Superior temporal gyrus (tissue), 1 donor: Measurements from ENCODE around the gene EYA2.
"Not testable (repeated sequence)": the region's sequence is repeated elsewhere in the genome, so short reads cannot be mapped to it uniquely, and the experiment has no call there.

ENCODE experiments used
- DNase-seq: peaks from one replicate; pipeline ENCODE4 v3.0.0-alpha.2; 2016; ENCODE audit errors: extremely low spot score

The EYA2 gene

DNA sequence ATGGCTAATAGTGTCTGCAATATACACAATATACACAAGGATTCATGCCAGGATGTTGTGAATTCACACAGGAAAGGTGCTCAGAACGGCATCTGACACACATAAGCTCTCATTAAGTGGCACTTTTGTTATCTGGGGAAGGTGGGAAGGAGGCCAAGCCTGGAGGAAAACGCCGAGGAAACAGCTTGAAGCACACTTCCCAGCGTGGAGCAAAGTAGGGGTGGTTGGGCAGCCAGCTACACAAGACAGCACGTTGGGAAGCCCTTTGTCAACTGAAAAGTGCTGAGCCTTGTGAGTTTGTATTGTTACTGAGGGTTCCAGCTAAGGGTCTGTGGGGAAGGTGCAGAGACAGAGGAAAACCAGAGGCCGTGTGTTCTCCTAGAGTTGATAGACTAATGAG is 280.9 kb downstream of the EYA2 start:
- no peak for DNase-seq

DNA sequence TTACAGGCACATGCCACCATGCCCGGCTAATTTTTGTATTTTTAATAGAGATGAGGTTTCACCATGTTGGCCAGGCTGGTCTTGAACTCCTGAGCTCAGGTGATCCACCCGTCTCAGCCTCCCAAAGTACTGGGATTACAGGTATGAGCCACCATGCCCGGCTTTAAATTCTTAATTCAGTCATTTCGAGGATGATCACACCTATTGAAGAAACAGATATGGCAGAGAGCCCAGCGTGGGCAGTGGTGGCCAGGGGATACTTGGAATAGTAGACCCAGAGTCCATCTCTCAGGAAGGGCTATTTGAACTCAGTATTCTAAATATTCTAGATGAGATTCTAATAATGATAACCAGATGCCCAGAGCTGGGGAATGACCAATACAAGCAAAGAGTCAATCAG is 281.6 kb downstream of the EYA2 start:
- not testable (repeated sequence) for DNase-seq

DNA sequence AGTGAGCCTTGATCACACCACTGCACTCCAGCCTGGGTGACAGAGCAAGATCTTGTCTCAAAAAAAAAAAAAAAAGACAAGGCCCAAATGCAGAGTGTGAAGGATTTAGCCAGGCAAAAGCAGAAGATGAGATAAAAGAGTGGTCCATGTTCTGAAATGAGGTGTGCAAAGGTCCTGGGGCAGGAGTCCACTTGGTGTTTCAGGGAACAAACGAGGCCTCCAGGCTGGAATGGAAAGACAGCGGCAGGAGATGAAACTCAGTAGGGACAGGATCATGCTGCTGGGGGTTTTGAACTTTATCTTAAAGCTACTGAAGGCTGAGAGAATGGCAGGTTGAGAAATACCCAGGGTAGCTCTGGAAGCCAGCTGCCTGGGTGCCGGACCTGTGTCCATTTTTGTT is 283.6 kb downstream of the EYA2 start:
- DNase-seq, result no peak

DNA sequence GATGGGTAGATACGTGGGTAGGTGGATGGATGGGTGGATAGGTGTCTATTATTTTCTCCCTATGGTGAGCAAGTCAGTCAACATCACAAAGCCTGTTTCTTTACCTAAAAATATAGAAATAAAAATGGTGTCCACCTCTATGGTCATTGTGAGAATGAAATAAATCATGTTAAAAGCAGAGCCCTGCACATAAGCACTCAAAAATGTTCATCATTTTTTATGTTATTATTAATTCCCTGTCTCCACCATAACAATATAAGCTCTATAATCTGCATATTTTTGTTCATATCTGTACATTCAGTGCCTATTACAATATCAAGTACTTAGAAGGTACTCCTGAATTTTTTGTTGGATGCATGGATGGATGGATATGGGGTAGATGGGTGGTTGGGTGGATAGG is 284.2 kb downstream of the EYA2 start:
- DNase-seq, result no peak

DNA sequence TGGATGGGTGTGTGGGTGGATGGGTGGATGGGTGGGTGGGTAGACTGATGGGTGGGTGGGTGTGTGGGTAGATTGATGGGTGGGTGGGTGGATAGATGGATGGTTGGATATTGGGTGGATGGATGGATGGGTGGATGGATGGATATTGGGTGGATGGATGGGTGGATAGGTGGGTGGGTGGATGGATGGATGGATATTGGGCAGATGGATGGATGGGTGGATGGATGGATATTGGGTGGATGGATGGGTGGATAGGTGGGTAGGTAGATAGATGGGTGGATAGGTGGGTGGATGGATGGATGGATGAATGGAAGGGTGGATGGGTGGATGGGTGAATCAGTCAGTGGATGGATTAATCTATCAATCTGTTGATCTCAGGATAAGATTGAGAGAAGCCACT is 284.6 kb downstream of the EYA2 start:
- DNase-seq, result no peak

DNA sequence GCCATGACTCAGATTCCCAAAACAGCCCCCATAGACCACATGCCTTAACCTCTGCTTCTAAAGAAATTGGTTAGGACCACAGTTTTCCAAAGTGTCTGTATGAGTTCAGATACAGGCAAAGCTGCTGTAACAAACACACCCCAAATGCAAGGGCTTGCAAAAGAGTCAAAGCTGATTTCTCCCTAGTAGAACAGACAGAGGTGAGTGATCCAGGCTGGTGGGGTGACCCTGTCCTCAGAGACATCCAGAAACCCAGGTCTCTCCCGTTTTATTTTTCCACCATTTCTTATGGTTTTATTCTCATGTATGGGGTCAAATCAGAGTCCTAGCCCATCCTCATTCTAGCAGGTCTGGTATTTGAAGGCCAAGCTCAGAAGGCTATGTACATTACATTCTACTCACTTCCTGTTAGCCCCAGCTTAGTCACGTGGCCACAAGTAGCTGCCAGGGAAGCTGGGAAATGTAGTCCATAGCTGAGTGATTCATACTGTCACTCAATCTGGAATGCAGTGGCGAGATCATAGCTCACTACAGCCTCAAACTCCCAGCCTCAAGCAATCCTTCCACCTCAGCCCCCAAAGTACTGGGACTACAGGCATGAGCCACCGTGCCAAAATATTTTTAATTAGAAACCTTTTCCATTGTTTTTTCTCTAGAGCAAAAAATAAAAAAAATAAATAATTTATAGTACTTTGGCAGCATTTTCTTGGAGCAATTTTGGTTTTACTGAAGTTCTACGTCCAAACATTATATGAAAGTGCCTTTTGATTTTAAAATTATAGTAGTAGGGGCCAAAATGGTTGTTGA is 286.6 kb downstream of the EYA2 start:
- DNase-seq, result no peak

DNA sequence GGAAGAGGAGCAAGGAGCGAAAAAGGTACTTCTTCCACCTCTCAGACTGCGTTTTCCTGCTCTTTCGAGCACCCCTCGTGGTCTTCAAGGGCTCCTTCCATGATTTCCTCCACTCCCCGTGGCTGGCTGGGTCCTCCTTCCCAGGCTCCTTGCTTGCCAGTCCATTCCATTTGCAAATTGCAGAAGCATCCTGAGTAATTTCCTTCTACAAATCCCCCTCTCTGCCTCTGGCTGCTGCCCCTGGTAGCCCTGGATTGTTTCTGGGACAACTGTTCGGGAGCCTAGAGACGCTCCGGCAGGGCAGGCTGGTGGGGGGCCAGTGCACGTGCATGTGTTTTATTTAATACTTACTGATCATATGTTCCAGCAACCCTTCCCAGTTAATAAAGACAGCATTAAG is 288.7 kb downstream of the EYA2 start:
- no peak for DNase-seq

DNA sequence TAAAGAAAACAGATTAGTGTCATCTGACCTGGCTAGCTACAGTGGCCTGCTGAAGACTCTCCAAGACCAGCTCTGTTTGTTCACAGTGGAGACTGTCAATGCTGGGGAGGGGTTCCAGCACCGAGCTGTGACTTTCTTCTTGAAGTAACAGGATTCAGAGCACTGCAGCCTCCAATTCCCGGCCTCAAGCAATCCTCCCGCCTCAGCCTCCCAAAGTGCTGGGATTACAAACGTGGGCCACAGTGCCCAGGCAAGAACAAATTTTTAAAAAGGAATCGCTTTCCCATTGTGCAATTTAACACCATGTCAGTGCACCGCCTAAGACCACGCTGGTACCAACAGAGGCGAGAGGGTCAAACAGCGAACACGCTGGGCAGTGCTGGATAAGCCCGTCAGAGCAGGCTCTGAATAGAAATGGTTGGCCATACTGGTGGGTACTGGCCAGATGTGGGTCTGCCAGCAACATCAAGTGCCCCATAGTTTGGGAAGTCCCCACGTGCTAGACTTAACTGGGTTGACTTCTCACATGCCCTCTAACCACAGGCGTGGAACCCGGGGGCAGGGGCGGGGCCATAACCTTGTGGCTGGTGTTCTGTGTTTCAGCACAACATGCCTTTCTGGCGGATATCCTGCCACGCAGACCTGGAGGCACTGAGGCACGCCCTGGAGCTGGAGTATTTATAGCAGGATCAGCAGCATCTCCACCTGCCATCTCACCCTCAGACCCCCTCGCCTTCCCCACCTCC is 293.0 kb downstream of the EYA2 start:
- no peak for DNase-seq

DNA sequence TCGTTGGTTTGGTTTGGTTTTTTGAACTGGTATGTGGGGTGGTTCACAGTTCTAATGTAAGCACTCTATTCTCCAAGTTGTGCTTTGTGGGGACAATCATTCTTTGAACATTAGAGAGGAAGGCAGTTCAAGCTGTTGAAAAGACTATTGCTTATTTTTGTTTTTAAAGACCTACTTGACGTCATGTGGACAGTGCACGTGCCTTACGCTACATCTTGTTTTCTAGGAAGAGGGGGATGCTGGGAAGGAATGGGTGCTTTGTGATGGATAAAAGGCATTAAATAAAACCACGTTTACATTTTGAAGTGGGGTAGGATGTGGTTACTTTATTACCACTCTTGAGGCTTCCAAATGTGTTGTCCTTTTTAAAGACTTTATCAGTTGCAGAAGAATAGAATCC is 293.9 kb downstream of the EYA2 start:
- no peak for DNase-seq

DNA sequence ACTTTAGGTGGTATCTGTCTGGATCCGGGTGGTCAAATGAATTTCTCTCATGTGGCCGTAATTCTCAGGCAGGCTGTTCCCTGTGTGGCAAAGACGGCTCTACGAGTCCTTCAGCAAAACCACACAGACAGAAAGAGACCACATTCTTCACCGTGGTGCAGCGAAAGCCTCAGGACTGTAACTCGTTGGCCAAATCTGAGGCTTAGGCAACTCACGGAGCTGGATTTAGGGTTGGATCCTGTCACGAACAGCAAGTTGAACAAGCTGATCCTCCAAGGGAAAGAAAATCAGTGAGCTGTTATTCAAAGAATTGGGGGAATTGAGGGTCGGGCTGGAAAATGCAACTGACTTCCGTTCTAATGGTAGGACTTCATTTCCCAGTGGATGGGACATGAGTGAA is 294.4 kb downstream of the EYA2 start:
- DNase-seq, result no peak

DNA sequence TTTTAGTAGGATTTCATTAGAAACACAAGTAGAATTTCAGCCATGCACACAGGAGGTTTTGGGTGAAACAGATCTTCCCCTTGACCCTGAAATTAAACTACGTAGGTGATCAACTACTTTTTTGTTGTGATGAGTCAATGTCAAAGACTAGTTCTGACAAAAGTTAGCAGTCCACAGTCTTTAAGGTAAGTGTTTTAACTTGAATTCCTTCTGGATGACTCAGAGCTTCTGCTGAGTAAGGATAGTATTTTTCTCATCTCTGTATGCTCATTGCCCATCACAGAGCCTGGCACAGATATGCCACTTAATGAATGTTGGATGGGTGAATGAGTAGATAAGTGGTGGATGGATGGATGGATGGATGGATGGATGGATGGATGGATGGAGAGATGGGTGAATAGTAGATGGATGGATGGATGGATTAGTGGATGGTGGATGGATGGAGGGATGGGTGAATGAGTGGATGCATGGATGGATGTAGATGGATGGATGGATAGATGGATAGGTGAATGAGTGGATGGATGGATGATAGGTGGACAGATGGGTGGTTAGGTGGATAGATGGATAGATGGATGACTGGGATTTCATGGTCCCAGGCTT is 296.5 kb downstream of the EYA2 start:
- DNase-seq, result no peak

DNA sequence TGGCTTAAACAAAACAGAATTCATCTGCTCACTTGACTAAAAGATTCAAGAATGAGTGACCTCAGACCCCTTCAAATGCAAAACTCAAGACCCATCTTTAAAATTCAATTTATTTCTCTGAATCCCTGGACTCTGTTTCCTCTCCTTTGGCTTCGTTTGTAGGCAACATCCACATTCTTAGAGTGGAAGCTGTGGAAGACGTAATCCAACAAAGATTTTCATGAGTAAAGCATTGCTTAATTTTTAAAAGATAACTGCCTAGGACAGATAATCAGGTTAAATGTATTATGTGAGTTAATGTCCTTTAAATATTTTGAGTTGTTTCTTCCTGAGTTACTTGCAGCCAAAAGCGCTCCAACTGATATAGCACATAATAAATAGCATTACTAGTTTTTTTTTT is 297.3 kb downstream of the EYA2 start:
- no peak for DNase-seq

DNA sequence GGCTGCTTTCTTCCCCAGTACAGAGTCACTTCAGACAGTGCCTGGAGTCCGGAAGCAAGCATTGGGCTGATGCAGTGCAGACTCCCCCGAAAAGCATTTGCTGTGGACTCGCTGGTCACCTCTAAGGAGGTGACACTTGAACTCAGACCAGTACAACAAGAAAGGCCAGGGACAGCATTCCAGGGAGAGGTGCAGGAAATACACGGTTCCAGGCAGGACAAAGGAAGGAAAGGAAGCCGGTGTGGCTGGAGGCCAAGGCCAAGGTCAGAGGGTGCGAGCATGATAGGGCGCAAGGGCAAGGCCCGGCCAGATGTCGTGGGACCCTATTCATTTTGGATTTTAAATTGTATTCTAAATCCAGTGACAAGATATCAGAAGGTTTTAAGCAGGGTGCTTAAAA is 300.9 kb downstream of the EYA2 start:
- DNase-seq, result no peak

DNA sequence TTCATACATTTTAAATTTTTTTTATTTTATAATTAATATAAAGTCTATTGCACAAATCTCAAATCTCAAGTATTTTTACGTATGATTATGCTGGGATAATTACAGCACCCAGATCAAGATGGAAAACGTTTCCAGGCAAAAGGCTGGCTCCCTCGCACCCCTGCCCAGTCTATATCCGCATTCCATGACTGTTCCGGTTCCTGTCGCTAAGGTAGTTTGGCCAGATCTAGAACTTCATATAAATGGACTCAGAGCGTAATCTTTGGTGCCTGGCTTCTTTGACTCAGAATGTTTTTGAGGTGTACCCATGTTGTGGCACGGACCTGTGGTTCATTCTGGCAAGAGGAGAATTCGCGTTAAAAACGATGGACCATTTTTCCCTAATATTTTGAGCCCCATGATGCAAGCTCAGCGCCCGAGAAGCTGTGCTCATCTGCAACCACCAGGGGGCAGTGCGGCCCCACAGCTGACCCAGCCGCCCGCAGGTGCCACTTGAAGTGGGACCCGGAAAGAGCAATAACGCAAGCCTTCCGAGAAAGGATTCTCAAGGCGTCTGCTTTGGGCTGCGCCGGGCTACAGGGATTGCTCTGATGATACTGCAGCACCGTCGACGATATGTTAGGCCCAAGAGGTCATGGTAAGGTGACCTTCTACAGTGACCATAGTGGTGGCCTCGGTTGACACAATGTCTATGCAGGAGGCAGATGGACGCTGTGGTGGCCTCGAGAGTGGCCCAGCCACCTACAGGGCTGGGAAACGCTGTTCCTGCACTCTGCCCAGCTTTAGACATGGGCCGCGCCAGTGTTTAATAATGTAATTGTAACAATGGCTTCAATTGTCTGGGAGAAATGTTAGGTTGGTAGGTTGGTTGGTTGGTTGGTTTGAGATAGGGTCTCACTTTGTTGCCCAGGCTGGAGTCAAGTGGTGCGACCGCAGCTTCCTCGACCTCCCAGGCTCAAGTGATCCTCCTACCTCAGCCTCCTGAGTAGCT is 301.7 kb downstream of the EYA2 start:
- DNase-seq, result peak; percentile 82

DNA sequence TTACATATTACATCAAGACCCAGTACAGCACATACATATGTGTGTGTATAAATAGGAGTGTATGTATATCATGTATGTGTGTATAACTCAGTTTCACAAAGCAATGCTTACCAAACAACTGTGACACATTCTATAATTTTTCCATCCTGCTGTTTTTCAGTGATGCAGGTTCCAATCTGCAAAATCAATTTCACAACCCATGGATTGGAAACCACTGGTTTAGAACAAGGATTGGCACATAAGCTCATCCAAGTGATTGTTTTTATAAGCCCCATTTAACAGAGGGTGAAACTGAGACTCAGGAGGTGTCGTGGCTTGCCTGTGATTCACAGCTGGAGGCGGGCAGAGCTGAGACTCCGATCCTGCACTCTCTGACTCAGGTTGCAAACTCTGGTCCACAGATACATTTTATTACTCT is 303.6 kb downstream of the EYA2 start:
- DNase-seq, result no peak

DNA sequence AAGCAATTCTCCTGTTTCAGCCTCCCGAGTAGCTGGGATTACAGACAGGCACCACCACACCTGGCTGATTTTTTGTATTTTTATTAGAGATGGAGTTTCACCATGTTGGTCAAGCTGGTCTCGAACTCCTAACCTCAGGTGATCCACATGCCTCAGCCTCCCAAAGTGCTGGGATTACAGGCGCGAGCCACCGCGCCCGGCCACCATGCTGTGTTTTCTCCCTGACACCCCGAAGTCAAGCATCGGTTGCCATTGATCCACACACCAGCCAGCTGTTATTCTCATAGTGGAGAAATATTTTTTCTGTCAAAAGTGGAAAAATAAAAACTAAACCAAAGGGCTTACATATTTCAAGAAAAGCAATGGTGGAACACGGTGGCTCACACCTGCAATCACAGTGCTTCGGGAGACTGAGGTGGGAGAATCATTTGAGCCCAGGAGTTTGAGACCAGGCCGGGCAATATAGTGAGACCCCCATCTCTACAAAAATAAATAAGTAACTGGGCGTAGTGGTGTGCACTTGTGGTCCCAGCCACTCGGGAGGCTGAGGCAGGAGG is 304.4 kb downstream of the EYA2 start:
- DNase-seq, result no peak

DNA sequence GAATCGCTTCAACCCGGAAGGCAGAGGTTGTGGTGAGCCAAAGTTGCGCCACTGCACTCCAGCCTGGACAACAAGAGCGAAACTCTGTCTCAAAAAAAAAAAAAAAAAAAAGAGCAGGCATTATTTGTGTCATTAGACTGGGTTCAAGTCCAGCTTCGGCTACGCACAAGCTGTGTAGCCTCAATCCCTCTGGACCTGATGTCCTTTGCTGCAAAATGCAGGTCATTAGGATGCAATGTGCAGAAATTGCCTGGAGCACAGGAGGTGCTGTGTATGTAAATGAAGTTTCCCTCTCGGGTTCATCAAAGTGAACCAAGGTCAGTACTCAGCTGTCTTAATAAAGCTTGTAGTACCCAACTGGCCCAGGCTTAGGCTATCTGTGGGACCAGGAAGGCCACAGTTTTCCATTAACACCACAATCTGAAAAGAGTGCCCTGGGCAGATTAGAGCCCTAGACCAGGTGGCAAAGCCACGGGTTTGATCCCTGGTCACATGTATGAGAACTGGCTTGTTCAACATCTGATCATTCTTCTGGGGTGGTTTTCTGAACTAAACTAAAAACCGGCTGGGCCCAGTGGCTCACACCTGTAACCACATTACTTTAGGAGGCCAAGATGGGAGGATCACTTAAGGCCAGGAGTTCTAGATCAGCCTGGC is 306.6 kb downstream of the EYA2 start:
- DNase-seq, result no peak

DNA sequence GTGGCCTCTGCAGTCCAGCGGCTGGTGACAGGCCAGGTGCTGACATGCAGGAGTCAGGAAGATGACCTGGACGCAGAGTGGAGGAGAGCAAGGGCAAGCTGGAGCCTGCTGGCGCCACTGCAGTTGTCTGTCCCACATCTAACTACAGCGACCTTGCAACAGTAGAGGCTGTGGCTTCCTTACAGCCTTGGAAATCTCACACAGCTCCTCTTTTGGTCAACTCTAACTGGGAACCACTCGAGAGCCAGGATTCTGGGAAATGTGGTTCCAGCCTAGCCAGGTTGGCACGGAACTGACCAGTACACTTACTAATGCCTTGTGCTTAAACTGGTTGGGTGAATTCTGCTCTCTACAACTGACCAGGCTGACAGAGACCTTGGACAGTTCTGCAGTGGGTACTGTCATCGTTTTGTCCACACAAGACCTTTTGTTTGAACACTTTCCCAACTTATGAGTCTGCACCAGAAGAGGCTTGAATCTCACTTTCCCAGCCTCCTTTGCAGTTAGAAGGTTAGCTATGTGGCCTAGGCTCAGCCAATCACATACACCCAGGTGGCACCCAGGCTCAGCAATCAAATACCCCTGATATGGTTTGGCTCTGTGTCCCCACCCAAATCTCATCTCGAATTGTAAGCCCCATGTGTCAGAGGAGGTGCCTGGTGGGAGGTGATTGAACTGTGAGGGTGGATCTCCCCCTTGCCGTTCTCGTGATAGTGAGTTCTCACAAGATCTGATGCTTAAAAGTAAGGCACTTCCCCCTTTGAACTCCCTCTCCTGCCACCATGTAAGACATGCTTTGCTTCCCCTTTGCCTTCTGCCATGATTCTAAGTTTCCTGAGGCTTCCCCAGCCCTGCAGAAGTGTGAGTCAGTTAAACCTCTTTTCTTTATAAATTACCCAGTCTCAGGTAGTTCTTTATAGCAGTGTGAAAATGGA is 308.4 kb downstream of the EYA2 start:
- no peak for DNase-seq

DNA sequence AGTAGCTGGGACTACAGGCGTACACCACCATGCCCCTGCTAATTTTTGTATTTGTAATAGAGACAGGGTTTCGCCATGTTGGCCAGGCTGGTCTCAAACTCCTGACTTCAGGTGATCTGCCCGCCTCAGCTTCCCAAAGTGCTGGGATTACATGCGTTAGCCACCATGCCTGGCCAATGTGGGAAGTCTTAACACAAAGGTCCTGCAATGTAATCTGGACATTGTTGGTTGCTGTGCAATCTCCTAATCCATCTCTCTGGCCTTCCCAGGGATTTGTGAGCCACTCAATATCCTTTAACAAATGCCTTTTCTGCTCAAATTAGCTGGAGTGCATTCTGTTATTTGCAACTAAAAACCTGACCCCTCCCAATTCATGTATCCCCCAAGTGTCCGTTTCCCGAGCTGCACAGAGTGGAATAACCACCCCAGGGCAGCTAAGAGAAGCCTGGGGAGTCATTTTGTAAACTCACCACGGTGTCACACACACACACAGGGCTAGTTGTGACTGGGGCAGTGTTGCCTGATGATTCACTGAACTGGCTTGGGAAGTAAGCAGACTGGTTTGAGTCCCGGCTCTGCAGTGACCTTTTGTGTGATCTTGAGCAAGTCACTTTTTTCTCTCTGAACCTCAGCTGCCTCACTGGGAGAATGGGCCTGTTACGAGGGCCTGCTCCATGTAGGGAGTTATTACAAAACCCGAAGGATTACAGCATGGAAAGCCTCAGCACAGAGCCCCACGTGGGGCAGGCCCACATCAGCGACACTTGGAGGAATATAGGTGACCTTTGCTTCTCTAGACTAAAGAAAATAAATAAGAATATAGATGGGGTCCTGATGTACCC is 309.6 kb downstream of the EYA2 start:
- DNase-seq, result no peak
